Thyroid gland (tissue), 4 donors: Measurements from ENCODE around the gene GNL1.

Experiments
- CTCF ChIP-seq, 6 experiments: fragments of 200-600 bp in 3 of 6; fragments of 450-650 bp in 3 of 6; sonication (generic) in 3 of 6; IDR thresholded peaks; one replicate each; pipeline ENCODE4 v1.5.1; 2016 to 2019; ENCODE audit warnings: antibody characterized with exemption in 6 of 6, mild to moderate bottlenecking in 2 of 6, inconsistent platforms in 1 of 6, moderate library complexity in 1 of 6
- POLR2A ChIP-seq, 2 donors: fragments of 450-650 bp; IDR thresholded peaks; one replicate each; pipeline ENCODE4 v1.6.1; 2017; ENCODE audit warnings: antibody characterized with exemption in 2 of 2, mild to moderate bottlenecking in 2 of 2, moderate library complexity in 1 of 2

GRCh38 chr6:30515106-30515505 is 41.2 kb downstream of the GNL1 start:
- TF ChIP-seq POLR2A (IDR thresholded peaks at IDR 0.05) = no peak
- no peak for TF ChIP-seq CTCF (IDR thresholded peaks at IDR 0.05)
